Activated T-cell treated with anti-CD3 and anti-CD28 coated beads for 4 hours (primary cell): ENCODE results near the gene TCAIM.

Source experiments
- DNase-seq: peaks from one replicate; pipeline ENCODE4 v3.0.0-alpha.2; 2020

TCAIM gene

DNA sequence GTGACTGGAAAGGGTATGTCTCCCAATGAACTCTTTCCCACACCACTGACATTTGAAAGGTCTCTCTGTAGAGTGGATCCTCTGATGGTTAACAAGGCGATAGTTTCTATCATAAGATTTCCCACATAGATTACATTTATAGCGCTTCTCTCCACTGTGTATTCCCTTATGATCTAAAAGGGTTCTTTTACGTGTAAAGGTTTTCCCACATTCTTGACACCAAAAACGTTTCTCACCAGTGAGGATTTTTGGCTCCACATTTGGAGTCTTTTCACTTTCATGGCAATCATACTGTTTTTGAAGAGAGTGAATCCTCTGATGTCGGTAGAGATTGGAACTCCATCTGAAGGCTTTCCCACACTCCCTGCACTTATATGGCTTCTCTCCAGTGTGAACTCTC is 108.4 kb downstream of the TCAIM start:
- no peak for DNase-seq

DNA sequence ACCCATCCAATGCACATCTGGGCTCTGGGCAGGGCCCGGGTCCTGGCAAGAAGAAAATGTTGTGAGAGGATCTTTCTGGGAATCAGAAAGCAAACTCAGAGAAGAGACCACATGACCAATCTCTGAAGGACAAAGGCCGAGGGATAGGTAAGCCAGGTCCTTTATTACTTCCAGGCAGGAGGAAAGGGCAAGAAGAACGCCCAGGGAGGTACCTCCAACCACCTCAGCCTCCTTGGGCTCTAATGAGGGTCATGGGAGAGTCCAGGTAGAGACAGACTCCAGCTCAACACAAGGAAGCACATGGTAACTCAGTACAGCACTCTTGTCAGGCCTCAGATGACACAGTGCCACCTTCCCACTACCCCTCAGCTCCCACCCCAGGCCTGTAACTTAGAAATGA is 112.9 kb downstream of the TCAIM start:
- DNase-seq = no peak

DNA sequence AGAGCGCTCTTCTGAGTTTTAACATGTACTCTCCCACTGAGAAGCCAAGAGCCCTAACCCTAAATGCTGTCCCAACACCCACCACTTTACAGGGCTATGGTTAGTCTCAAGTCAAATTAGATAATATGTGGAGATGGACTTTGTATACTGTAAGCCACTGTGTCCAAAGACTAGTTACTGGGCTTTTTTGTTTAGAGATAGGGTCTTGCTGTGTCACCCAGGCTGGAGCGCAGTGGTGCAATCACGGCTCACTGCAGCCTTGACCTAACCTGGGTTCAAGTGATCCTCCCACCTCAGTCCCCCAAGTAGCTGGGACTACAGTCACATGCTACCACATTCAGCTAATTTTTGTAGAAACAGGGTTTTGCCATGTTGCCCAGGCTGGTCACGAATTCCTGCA is 115.7 kb downstream of the TCAIM start:
- no peak for DNase-seq

DNA sequence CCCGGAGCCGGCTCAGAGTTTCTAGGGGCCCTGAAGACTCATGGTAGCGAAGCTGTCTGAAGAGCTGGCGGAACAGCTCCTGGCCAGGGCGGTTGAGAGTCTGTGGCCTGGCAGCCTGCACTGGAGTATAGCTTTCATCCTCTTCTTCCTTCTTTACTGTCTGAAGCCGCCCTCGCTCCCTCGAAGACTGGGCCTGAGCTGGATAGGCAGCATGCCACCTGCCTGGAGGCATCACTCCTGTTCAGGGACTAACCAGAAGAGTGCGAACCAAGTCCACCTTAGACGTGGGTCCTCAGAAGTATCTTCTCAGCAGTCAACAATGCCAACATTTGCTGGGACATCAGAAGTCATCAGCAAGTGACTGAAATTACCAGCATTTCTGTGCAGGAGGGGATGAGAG is 116.8 kb downstream of the TCAIM start:
- DNase-seq = no peak
